Measurements from ENCODE around the gene HYDIN.
"Not testable (repeated sequence)": the region's sequence is repeated elsewhere in the genome, so short reads cannot be mapped to it uniquely, and the experiment has no call there.

The HYDIN gene

DNA sequence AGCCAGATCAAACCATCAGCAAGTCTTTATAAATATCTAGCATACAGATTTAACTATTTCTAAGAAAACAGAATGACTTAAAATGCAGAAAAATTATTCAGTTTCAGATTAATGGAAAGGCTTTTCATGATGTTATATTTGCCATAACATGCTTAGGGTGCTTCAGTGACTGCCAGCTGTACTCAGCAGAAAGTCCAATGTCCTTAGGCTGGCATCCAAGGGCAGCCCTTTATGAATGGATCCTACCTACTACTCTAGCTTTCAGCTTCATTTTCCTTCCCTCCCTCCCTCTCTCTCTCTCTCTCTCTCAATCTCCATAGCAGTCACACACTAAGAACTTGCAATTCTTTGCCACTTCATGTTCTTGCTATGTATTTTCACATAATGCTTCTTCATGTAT, 124.6 kb downstream of the HYDIN start:
- not testable (repeated sequence) for DNase-seq (ENCODE audit: low read depth)

DNA sequence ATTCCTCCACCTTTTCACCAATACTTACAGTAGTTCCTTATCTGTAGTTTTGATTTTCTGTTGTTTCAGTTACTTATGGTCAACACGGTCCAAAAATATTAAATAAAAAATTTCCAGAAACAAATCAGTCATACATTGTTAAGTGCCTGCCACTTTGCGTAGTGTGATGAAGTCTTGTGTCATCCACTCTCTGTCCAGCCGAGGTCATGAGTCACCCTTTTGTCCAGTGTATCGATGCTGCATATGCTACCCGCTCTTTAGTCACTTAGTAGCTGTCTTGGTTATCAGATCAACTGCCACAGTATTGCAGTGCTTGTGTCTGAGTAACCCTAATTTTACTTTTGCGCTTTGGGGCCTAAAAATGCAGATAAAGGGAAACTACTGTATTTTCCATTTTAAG, 146.9 kb downstream of the HYDIN start:
- DNase-seq (ENCODE audit: low read depth), result not testable (repeated sequence)

DNA sequence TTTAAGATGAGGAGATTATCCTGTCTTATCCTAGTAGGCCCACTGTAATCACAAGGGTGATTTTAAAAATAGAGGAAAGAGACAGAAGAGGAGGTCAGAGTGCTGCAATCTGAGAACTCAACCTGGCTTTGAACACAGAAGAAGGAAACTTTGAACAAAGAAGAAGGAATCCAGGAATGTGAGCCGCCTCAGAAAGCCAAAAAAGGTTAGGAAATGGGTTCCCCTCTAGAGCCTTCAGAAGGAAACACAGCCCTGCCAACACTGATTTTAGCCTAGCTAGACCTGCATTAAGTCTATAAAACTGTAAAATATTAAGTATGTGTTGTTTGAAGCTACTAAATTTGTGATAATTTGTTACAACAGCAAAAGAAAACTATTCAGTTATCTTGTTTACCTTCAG, 149.7 kb downstream of the HYDIN start:
- DNase-seq (ENCODE audit: low read depth), result not testable (repeated sequence)

GRCh38 chr16:71080262-71080661, 150.3 kb downstream of the HYDIN start:
- DNase-seq (ENCODE audit: low read depth), result not testable (repeated sequence)

GRCh38 chr16:71070651-71071050, 159.9 kb downstream of the HYDIN start:
- not testable (repeated sequence) for DNase-seq (ENCODE audit: low read depth)

DNA sequence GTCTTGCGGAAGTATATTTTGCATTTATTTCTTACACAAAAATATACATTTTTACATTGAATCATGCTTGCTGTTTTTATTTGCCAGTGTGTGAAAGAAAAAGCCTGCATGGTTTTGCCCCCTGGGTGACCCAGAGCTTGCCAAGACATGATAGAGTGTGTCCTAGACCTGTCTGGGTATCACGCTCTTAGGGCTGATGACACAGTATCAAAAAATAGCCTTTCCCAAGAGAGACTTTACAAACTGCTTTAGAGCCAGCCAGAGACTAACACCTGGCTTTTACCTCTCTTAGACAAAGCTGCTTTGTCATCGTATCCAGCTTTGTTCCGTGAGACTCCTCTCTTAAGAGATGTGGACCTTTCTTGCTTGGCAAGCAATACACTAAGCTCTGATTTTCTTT, 160.7 kb downstream of the HYDIN start:
- DNase-seq (ENCODE audit: low read depth), result not testable (repeated sequence)

DNA sequence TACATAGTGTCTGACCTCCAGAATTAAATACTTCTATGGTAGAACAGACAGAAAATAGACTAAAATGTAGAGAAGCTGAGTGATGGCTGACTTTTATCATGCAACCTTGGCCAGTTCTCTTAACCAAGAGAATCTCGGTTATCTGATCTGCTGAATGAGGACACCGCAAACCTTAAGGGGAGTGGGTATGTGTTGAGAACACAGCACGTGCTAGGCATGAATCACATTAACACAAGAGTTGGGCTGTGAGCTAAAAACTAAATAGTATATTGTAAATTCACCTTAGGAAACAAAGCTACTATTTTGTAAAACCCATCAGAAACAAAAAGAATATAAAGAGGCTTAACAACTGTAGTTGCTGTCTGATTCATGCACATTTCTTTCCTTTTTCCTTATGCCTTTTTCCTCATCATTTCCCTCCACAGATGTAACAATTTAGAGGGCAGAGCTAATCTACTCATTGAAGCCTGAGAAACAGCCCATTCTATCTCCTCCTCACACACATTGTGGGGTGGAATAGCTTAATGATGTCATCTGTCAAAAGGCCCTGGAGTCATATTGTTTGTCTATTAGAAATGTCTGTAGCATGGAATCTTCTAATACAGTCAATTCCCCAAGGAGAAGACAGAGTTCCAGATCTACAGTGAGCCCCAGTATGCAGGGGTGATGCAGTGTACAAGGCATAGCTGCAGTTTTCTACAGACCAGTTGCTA, 176.5 kb downstream of the HYDIN start:
- not testable (repeated sequence) for DNase-seq (ENCODE audit: low read depth)

GRCh38 chr16:71050307-71050706, 180.2 kb downstream of the HYDIN start:
- not testable (repeated sequence) for DNase-seq (ENCODE audit: low read depth)

DNA sequence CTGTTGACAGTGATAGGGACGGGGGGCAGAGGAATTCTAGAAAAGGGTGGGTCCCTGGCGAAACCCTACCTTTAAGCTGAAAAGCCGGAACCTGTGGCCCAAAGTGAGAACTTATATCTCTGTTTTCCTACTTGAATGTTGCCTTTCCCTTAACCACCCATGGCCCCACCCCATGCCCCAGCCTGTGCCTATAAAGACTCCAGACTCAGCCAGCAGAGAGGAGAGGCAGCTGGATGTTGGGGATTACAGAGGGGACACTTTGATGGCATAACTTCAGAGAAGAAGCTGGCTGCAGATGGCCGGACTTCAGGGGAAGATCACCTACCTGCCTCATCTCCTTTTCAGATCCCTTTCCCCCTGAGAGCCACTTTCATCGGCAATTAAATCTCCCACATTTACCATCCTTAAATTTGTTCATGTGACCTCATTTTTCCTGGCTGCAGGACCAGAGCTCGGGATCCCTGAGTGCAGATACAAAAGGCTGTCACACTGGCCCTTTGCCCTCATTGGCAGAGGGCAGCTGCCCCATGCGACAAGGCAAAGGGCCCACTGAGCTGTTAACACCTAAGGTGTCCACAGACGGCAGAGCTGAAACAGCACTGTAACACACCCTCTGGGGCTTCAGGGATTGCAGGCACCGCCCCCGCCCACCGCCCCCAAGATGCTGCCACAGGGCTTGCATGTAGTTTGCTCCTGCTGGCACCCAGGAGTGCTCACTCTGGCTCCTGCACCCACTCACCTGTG, 191.0 kb downstream of the HYDIN start:
- DNase-seq (ENCODE audit: low read depth), result not testable (repeated sequence)

DNA sequence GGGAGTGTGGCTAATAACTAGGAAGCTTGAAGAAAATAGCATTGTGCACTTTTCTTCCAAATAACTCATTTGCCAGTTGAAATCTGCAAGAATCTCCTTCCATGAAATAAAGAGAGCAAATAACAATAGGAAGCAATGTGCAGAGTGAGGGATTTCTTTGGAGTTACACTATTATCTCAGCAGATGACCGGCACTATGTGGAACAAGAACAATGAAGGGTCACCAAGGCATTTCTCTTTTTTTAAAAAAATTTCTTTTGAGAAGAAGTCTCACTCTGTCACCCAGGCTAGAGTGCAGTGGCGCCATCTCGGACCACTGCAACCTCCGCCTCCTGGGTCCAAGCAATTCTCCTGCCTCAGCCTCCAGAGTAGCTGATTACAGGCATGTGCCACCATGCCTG, 192.1 kb downstream of the HYDIN start:
- not testable (repeated sequence) for DNase-seq (ENCODE audit: low read depth)

- DNase-seq (ENCODE audit: low read depth), result not testable (repeated sequence)
Measured at GRCh38 chr16:71037987-71038386, 192.5 kb downstream of the HYDIN start.

GRCh38 chr16:71028032-71028727, 202.3 kb downstream of the HYDIN start:
- not testable (repeated sequence) for DNase-seq (ENCODE audit: low read depth)

DNA sequence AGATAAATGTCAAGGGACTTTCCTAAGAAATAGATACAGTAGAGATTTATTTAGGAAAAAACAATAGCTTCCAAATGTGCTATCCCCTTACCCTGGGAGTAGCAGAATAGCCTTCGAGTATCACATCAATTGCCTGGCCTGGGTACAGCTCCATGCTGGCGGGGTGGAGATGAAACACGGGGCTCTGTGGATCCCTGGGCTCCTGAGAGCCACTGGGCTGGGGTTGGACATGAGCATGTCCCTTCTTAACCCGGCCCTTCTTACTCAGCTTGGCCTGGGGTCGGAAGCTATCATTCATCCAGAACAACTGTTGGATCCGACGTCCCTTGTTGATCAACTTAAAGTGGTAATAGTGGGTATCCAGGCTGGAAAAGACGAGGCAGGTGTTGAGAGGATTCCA, 203.0 kb downstream of the HYDIN start:
- DNase-seq (ENCODE audit: low read depth), result not testable (repeated sequence)

- not testable (repeated sequence) for DNase-seq (ENCODE audit: low read depth)
Measured at GRCh38 chr16:71023851-71024439, 206.6 kb downstream of the HYDIN start.

- DNase-seq (ENCODE audit: low read depth), result not testable (repeated sequence)
Measured at GRCh38 chr16:71021961-71022537, 208.5 kb downstream of the HYDIN start.

- not testable (repeated sequence) for DNase-seq (ENCODE audit: low read depth)
Measured at GRCh38 chr16:71019067-71019682, 211.3 kb downstream of the HYDIN start.

DNA sequence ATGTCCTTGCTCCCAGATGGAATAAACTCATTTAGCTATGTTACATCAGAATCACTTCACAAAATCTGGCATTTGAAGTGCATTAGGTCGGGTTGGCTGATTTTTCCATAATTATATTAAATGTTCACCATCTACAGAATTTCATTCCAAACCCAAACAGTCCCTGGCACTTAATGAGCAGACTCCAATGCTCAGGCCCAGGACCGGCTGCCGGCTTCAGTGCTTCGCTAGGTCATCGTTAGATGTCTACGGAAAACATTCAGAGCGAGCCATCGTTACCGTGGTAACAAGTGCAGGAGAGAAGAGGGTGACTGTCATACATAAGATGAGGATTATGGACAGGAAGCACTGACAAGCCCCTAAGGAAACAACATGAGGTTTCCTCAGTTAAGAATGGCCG, 215.1 kb downstream of the HYDIN start:
- DNase-seq (ENCODE audit: low read depth), result not testable (repeated sequence)

GRCh38 chr16:71009440-71010223, 220.9 kb downstream of the HYDIN start:
- DNase-seq (ENCODE audit: low read depth), result not testable (repeated sequence)

DNA sequence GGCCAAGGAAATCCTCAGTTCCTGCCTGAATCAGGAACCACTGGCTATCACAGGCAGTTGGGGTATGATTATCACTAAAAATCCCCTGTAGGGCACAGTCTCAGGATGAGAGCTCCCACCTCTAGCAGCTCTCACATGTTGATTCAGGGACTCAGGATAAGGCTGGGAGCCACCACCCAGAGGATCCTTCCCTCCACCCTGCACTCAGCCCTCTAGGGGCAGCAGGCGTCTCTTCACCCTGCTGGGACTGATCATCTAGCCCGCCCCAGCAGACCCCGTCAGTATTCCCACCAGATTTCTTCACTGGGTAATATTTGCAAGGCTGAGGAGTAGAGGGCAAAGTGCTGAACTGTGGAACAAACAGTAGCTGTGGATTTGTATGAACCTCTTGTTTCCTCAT, 224.0 kb downstream of the HYDIN start:
- not testable (repeated sequence) for DNase-seq (ENCODE audit: low read depth)

- not testable (repeated sequence) for DNase-seq (ENCODE audit: low read depth)
Measured at GRCh38 chr16:70999735-71000134, 230.8 kb downstream of the HYDIN start.

DNA sequence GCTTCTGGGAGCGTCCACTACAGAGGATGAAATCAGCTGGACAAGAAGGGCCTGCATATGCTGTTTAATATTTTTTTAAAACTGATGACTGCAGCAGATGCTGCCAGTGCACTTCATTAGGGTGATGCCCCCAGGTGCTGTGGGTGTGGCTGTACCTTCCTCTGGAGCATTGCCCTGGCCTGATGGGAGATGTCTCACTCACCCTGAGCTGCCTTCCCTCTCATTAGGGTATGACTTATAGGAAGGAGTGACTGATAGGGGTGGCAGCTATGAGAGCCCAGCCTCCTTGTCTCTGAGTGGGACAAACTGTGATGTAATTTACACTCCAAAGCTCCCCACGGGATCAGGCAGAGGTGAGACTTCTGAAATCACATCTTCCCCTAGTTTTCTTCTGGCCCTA, 234.7 kb downstream of the HYDIN start:
- DNase-seq (ENCODE audit: low read depth), result not testable (repeated sequence)
